ENCODE measurements around the gene VWA5B1. TPM values are rescaled to one million over a fixed set of nuclear protein-coding genes. Genes with fewer than 3 reads are reported as not detected.

The VWA5B1 gene
- total RNA-seq, 3 donors from 2014 or later = 0.16 to 2.1 (median 0.80) TPM

- intact Hi-C loops (cut with DNase I, micrococcal nuclease) = no loop called here
- Histone ChIP-seq H3K36me3 (ENCODE audit: low read depth) (no peaks in the 10 kb centered on the region), H3K4me1 (ENCODE audit: low read depth) (no peaks in the 10 kb centered on the region), H3K9me3 (no peaks in the 10 kb centered on the region), H3K4me3 (no peak overlapping the region)
- DNase-seq (no peak), ATAC-seq (no peak)
- TF ChIP-seq, protein P1, sequence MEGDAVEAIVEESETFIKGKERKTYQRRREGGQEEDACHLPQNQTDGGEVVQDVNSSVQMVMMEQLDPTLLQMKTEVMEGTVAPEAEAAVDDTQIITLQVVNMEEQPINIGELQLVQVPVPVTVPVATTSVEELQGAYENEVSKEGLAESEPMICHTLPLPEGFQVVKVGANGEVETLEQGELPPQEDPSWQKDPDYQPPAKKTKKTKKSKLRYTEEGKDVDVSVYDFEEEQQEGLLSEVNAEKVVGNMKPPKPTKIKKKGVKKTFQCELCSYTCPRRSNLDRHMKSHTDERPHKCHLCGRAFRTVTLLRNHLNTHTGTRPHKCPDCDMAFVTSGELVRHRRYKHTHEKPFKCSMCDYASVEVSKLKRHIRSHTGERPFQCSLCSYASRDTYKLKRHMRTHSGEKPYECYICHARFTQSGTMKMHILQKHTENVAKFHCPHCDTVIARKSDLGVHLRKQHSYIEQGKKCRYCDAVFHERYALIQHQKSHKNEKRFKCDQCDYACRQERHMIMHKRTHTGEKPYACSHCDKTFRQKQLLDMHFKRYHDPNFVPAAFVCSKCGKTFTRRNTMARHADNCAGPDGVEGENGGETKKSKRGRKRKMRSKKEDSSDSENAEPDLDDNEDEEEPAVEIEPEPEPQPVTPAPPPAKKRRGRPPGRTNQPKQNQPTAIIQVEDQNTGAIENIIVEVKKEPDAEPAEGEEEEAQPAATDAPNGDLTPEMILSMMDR (IDR thresholded peaks at IDR 0.05) = no peak
Observed at GRCh38 chr1:20386323-20387081, 95.8 kb downstream of the VWA5B1 start.

- intact Hi-C loops (cut with DNase I, micrococcal nuclease) = no loop called here
- no peak overlapping the region for H3K4me3 ChIP-seq
- TF ChIP-seq, protein P1 (IDR thresholded peaks at IDR 0.05) = no peak
- H3K4me1 ChIP-seq (ENCODE audit: low read depth) = no peaks in the 10 kb centered on the region
- no peak for DNase-seq
- no peak for ATAC-seq
- no peaks in the 10 kb centered on the region for H3K9me3 ChIP-seq
- no peaks in the 10 kb centered on the region for H3K36me3 ChIP-seq (ENCODE audit: low read depth)
Observed at GRCh38 chr1:20389571-20389970, 98.9 kb downstream of the VWA5B1 start.

GRCh38 chr1:20390589-20391331 is 100.1 kb downstream of the VWA5B1 start:
- no peaks in the 10 kb centered on the region for H3K4me1 ChIP-seq (ENCODE audit: low read depth)
- TF ChIP-seq, protein P1 (IDR thresholded peaks at IDR 0.05) = no peak
- no peak overlapping the region for H3K4me3 ChIP-seq
- H3K36me3 ChIP-seq (ENCODE audit: low read depth) = no peaks in the 10 kb centered on the region
- ATAC-seq (no peak), DNase-seq (no peak)
- H3K9me3 ChIP-seq = peaks cover 4% of the 10 kb centered on the region
- intact Hi-C loops (cut with DNase I, micrococcal nuclease) = no loop called here

DNA sequence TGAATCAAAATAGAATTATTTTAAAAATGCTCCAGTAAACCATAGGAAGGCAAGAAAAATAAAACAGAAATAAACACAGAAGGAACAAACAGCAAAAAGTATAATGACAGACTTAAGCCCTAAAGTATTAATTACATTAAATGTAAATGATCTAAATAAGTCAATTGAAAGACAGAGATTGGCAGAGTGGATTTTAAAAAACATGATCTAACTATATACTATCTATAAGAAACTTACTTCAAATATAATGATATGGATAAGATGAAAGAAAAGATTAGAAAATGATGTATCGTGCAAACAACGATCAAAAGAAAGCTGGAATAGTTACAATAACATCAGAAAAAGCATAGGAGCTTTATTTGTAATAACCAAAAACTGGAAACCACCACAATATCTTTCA is 104.6 kb downstream of the VWA5B1 start:
- no peak for DNase-seq
- no peak for ATAC-seq

DNA sequence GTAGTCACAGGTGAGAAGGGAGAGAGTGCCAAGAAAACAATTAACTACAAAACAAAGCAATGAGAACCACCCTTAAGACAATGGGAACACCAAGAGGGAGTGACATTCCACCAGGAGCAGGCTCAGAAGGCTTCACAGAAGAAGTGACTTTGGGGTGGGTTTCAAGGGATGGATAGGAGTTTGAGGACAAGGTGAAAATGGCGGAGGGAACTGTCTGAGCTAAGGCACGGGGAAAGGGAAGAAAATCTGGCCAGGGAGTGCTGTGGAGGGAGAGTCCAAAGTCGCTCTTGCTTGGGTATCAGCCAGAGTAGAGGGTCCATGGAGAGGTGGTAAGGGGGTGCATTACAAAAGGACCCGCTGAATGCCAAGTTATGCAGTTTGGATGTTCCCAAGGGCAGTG is 108.1 kb downstream of the VWA5B1 start:
- Histone ChIP-seq H3K4me1 (ENCODE audit: low read depth) (no peaks in the 10 kb centered on the region), H3K36me3 (ENCODE audit: low read depth) (no peaks in the 10 kb centered on the region), H3K4me3 (no peak overlapping the region), H3K9me3 (peaks cover 4% of the 10 kb centered on the region)
- no peak for ATAC-seq
- intact Hi-C loops (cut with DNase I, micrococcal nuclease) = no loop called here
- TF ChIP-seq, protein P1 (IDR thresholded peaks at IDR 0.05) = no peak
- DNase-seq = no peak

More for the DNA sequence above, 104.6 kb downstream of the VWA5B1 start:
- intact Hi-C loops (cut with DNase I, micrococcal nuclease) = no loop called here
- no peaks in the 10 kb centered on the region for H3K36me3 ChIP-seq (ENCODE audit: low read depth)
- H3K4me3 ChIP-seq = no peak overlapping the region
- peaks cover 4% of the 10 kb centered on the region for H3K9me3 ChIP-seq
- TF ChIP-seq, protein P1 (IDR thresholded peaks at IDR 0.05) = no peak
- no peaks in the 10 kb centered on the region for H3K4me1 ChIP-seq (ENCODE audit: low read depth)

Data from mucosa of descending colon (tissue), 3 donors.